H9 (cell line): ENCODE measurements around the gene P4HA1. TPM values are rescaled to one million over a fixed set of nuclear protein-coding genes. Genes with fewer than 3 reads are reported as not detected.

Experiments used
- DNase-seq: peaks from one replicate; pipeline ENCODE4 v3.0.0-alpha.2; 2017
- H2AFZ ChIP-seq: one replicate; pipeline ENCODE4 v1.6.1; 2013; ENCODE audit warnings: mild to moderate bottlenecking, low read length, control low read depth, moderate library complexity
- H2AK5ac ChIP-seq: 2 replicates; pipeline ENCODE4 v1.6.1; 2013; ENCODE audit warnings: low read length, control low read depth, mixed read lengths; ENCODE audit not compliant: insufficient read length
- H2BK120ac ChIP-seq: one replicate; pipeline ENCODE4 v1.6.1; 2013; ENCODE audit warnings: low read depth, mild to moderate bottlenecking, low read length, control low read depth, inconsistent platforms; ENCODE audit not compliant: poor library complexity, severe bottlenecking
- H2BK12ac ChIP-seq: 2 replicates; pipeline ENCODE4 v1.6.1; 2013; ENCODE audit warnings: low read length, control low read depth, mixed read lengths, low read depth; ENCODE audit not compliant: insufficient read length
- H2BK15ac ChIP-seq: 2 replicates; pipeline ENCODE4 v1.6.1; 2013; ENCODE audit warnings: low read depth, low read length, control low read depth
- H2BK20ac ChIP-seq: one replicate; pipeline ENCODE4 v1.6.1; 2013; ENCODE audit warnings: low read depth, mild to moderate bottlenecking, low read length, control low read depth, inconsistent platforms; ENCODE audit not compliant: poor library complexity, severe bottlenecking
- H2BK5ac ChIP-seq: 2 replicates; pipeline ENCODE4 v1.6.1; 2013; ENCODE audit warnings: low read length, control low read depth, mixed read lengths; ENCODE audit not compliant: insufficient read length
- H3K14ac ChIP-seq: 2 replicates; pipeline ENCODE4 v1.6.1; 2013; ENCODE audit warnings: low read length, control low read depth; ENCODE audit not compliant: insufficient read depth
- H3K18ac ChIP-seq: 2 replicates; pipeline ENCODE4 v1.6.1; 2013; ENCODE audit warnings: low read depth, mild to moderate bottlenecking, mixed read lengths, low read length, control low read depth; ENCODE audit not compliant: insufficient read length
- H3K23ac ChIP-seq: 2 replicates; pipeline ENCODE4 v1.6.1; 2013; ENCODE audit warnings: low read length, control low read depth, mixed read lengths, low read depth; ENCODE audit not compliant: insufficient read length
- H3K23me2 ChIP-seq: 2 replicates; pipeline ENCODE4 v1.6.1; 2013; ENCODE audit warnings: low read depth, mild to moderate bottlenecking, mixed read lengths, low read length, control low read depth; ENCODE audit not compliant: insufficient read length, poor library complexity, severe bottlenecking
- H3K27ac ChIP-seq: 2 replicates; pipeline ENCODE4 v1.5.1; 2013; ENCODE audit warnings: low read length, control low read depth, mixed read lengths, low read depth; ENCODE audit not compliant: insufficient read length
- H3K27me3 ChIP-seq: 2 replicates; pipeline ENCODE4 v1.6.1; 2013; ENCODE audit warnings: low read length, control low read depth, inconsistent platforms; ENCODE audit not compliant: insufficient read depth
- H3K4ac ChIP-seq: 2 replicates; pipeline ENCODE4 v1.6.1; 2013; ENCODE audit warnings: low read depth, mild to moderate bottlenecking, control low read depth, inconsistent platforms, low read length, moderate library complexity
- H3K4me1 ChIP-seq: 2 replicates; pipeline ENCODE4 v1.6.1; 2013; ENCODE audit warnings: low read length, control low read depth, inconsistent platforms; ENCODE audit not compliant: insufficient read depth
- H3K4me2 ChIP-seq: 2 replicates; pipeline ENCODE4 v1.6.1; 2013; ENCODE audit warnings: low read length, control low read depth, mixed read lengths; ENCODE audit not compliant: insufficient read length, insufficient read depth
- H3K56ac ChIP-seq: 2 replicates; pipeline ENCODE4 v1.6.1; 2013; ENCODE audit warnings: low read depth, mild to moderate bottlenecking, mixed read lengths, low read length, control low read depth; ENCODE audit not compliant: insufficient read length
- H3K79me1 ChIP-seq: 2 replicates; pipeline ENCODE4 v1.6.1; 2013; ENCODE audit warnings: low read depth, mild to moderate bottlenecking, moderate library complexity, low read length, control low read depth, inconsistent platforms; ENCODE audit not compliant: insufficient read depth, poor library complexity, severe bottlenecking
- H3K79me2 ChIP-seq: 2 replicates; pipeline ENCODE4 v1.6.1; 2013; ENCODE audit warnings: low read length, control low read depth, inconsistent platforms; ENCODE audit not compliant: insufficient read depth
- H3K9ac ChIP-seq: 2 replicates; pipeline ENCODE4 v1.6.1; 2013; ENCODE audit warnings: low read length, control low read depth, mixed read lengths; ENCODE audit not compliant: insufficient read length; ENCODE audit errors: extremely low read depth
- H3K9me3 ChIP-seq: one replicate; pipeline ENCODE4 v1.6.1; 2013; ENCODE audit warnings: low read depth, low read length, inconsistent platforms; ENCODE audit not compliant: control insufficient read depth
- H3T11ph ChIP-seq: one replicate; pipeline ENCODE4 v1.6.1; 2013; ENCODE audit warnings: mild to moderate bottlenecking, low read length, control low read depth, inconsistent platforms
- H4K20me1 ChIP-seq: one replicate; pipeline ENCODE4 v1.6.1; 2013; ENCODE audit not compliant: control insufficient read depth, insufficient read length, insufficient read depth
- H4K5ac ChIP-seq: 2 replicates; pipeline ENCODE4 v1.6.1; 2013; ENCODE audit warnings: low read depth, mild to moderate bottlenecking, mixed read lengths, low read length, control low read depth; ENCODE audit not compliant: insufficient read length
- H4K8ac ChIP-seq: replicated peaks from 2 replicates; pipeline ENCODE4 v1.6.1; 2013; ENCODE audit warnings: low read length, control low read depth, mixed read lengths, low read depth; ENCODE audit not compliant: insufficient read length
- H4K91ac ChIP-seq: 2 replicates; pipeline ENCODE4 v1.6.1; 2013; ENCODE audit warnings: low read depth, mild to moderate bottlenecking, moderate library complexity, mixed read lengths, low read length, control low read depth; ENCODE audit not compliant: insufficient read length
- H3K27ac Mint-ChIP-seq, 3 experiments: 2 replicates in 2 of 3; 3 replicates in 1 of 3; pipeline ENCODE4 v1.8.0; 2020 to 2021; ENCODE audit warnings: mixed read lengths in 3 of 3, mild to moderate bottlenecking in 1 of 3, moderate library complexity in 1 of 3
- H3K27me3 Mint-ChIP-seq: 2 replicates; pipeline ENCODE4 v1.8.0; 2021; ENCODE audit warnings: low read depth, mild to moderate bottlenecking, moderate library complexity, mixed read lengths
- H3K36me3 Mint-ChIP-seq, 3 experiments: 2 replicates in 2 of 3; 3 replicates in 1 of 3; pipeline ENCODE4 v1.8.0; 2020 to 2021; ENCODE audit warnings: low read depth in 3 of 3, mixed read lengths in 3 of 3; ENCODE audit not compliant: insufficient read depth in 1 of 3
- H3K4me1 Mint-ChIP-seq, 2 experiments: 2 replicates each; pipeline ENCODE4 v1.8.0; 2020; ENCODE audit warnings: mixed read lengths in 2 of 2
- H3K4me3 Mint-ChIP-seq, 2 experiments: 2 replicates in 1 of 2; 3 replicates in 1 of 2; pipeline ENCODE4 v1.8.0; 2020 to 2021; ENCODE audit warnings: mild to moderate bottlenecking in 2 of 2, mixed read lengths in 2 of 2, moderate library complexity in 1 of 2
- H3K9me3 Mint-ChIP-seq, 2 experiments: 2 replicates in 1 of 2; 3 replicates in 1 of 2; pipeline ENCODE4 v1.8.0; 2020; ENCODE audit warnings: mild to moderate bottlenecking in 2 of 2, mixed read lengths in 2 of 2, moderate library complexity in 1 of 2
- WGBS: extraction: QIAGEN DNeasy Blood & Tissue Kit; methylation state at CpG from one replicate; pipeline ENCODE4 v1.1.7; 2013; ENCODE audit warnings: missing lambda C conversion rate, low lambda C conversion rate, mixed read lengths; ENCODE audit not compliant: insufficient read length; ENCODE audit errors: extremely low coverage; 5-methylcytosine and 5-hydroxymethylcytosine counted together
- total RNA-seq: library from RNA; stranded (reverse); gene quantifications from 2 replicates; pipeline ENCODE4 v1.2.1, GENCODE V29; 2021
- TF ChIP-seq, protein P1 (sequence below): fragments of 200-600 bp; sonication (generic); conservative IDR thresholded peaks from 3 replicates; pipeline ENCODE4 v1.8.0; 2021; ENCODE audit warnings: antibody characterized with exemption, mild to moderate bottlenecking

P4HA1 gene
- total RNA-seq, 1 experiment from 2014 or later, result 48.6 TPM

DNA sequence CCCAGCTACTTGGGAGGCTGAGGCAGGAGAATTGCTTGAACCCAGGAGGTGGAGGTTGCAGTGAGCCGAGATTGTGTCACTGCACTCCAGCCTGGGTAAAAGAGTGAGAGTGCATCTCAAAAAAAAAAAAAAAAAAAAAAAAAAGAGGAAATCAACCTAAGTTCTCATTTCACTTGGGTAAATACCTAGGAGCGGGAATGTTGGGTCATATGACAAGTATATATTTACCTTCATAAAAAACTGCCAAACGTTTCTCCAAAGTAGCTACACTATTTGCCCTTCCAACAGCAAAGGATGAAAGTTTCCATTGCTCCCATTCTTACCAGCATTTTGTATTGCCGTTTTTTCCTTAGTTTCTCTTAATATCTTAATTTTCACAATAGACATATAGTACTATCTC, 9.8 kb downstream of the P4HA1 start:
- H2BK12ac ChIP-seq, result no peak overlapping the region

More for the DNA sequence above, 9.8 kb downstream of the P4HA1 start:
- H3K4me3 Mint-ChIP-seq, result no peak overlapping the region
- Histone ChIP-seq H3K14ac (no peak overlapping the region), H2BK5ac (no peak overlapping the region), H4K91ac (no peak overlapping the region), H2BK20ac (no peak overlapping the region), H2AFZ (no peak overlapping the region), H4K5ac (no peak overlapping the region), H4K20me1 (no peaks in the 10 kb centered on the region), H3K56ac (no peak overlapping the region), H3K23ac (no peak overlapping the region), H3K27me3 (no peaks in the 10 kb centered on the region), H3K79me1 (no peaks in the 10 kb centered on the region), H3K18ac (no peak overlapping the region), H2BK120ac (no peak overlapping the region), H3K27ac (no peak overlapping the region), H3K79me2 (no peaks in the 10 kb centered on the region; the same call in 1 of the 2 replicates), H2AK5ac (no peak overlapping the region), H3K9me3 (no peaks in the 10 kb centered on the region), H3K23me2 (no peaks in the 10 kb centered on the region), H3K9ac (no peak overlapping the region), H3T11ph (no peak overlapping the region), H4K8ac (no peak overlapping the region), H3K4ac (no peak overlapping the region), H3K4me2 (no peak overlapping the region), H2BK15ac (no peak overlapping the region), H3K4me1 (no peaks in the 10 kb centered on the region)
- H3K9me3 Mint-ChIP-seq, result no peaks in the 10 kb centered on the region
- H3K36me3 Mint-ChIP-seq, result no peaks in the 10 kb centered on the region
- no peak for DNase-seq
- H3K27ac Mint-ChIP-seq, result no peak overlapping the region
- WGBS, result no CpG with 5 or more reads among the region's 4 CpGs
- TF ChIP-seq, protein P1, sequence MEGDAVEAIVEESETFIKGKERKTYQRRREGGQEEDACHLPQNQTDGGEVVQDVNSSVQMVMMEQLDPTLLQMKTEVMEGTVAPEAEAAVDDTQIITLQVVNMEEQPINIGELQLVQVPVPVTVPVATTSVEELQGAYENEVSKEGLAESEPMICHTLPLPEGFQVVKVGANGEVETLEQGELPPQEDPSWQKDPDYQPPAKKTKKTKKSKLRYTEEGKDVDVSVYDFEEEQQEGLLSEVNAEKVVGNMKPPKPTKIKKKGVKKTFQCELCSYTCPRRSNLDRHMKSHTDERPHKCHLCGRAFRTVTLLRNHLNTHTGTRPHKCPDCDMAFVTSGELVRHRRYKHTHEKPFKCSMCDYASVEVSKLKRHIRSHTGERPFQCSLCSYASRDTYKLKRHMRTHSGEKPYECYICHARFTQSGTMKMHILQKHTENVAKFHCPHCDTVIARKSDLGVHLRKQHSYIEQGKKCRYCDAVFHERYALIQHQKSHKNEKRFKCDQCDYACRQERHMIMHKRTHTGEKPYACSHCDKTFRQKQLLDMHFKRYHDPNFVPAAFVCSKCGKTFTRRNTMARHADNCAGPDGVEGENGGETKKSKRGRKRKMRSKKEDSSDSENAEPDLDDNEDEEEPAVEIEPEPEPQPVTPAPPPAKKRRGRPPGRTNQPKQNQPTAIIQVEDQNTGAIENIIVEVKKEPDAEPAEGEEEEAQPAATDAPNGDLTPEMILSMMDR, result no peak
- H3K4me1 Mint-ChIP-seq, result 0 out of 4 replicates have a peak, but pooled peaks cover 0 to 2% of the 10 kb centered on the region in 2 experiments
- H3K27me3 Mint-ChIP-seq, result no peaks in the 10 kb centered on the region
